ENCODE data around the gene DIS3L2.
"Not testable (repeated sequence)": the region's sequence is repeated elsewhere in the genome, so short reads cannot be mapped to it uniquely, and the experiment has no call there.

Gene DIS3L2

GRCh38 chr2:232009639-232010274 is 48.2 kb downstream of the DIS3L2 start:
- no peak for DNase-seq (ENCODE audit: low read depth)

DNA sequence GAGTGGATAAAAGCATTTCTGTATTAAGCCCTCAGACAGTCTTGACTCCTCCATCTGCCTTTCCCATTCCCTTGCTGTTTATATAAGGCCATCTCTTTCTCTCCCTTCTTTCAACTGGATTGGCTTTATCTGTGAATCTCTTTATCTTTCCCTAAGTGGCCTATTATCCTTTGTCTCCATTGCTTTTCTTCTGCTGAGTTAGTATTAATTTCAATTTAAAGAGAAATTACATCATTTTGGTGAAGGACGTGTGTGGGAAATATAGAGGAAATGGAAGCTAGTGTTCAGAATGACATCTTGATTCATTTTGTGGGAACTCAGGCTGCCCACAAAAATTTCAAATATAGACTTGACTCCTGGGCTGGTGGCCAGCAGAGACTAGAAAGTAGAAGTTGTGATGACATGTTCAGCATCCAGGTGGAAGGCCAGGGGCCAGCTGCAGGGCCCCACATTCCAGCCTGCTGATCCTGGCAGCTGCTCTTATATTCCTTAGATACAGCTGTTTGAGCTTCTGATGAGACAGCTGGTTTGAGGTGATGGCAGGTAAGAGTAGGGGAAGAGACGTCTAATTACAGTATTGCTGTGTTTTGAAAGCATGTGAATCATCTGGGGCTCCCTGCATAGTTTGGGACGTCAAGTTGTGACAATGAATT is 52.3 kb downstream of the DIS3L2 start:
- no peak for DNase-seq (ENCODE audit: low read depth)

DNA sequence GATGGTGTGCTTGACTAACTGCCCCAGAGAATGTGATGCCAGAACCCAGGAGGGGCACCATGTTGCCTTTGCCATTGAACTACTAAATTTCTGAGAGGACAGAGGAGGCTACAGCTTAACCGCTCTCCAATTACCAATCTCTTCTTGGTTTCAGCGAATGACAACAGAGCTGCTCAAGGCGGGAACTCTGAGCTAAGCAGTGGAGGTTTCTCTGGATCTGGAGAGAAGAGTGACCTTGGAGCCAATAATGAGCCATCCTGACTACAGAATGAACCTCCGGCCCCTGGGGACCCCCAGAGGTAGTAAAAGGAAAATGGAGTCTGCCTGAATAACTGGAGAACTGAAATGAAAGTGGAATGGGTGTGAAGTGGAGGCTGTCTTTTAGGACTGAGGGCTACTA is 53.2 kb downstream of the DIS3L2 start:
- no peak for DNase-seq (ENCODE audit: low read depth)

DNA sequence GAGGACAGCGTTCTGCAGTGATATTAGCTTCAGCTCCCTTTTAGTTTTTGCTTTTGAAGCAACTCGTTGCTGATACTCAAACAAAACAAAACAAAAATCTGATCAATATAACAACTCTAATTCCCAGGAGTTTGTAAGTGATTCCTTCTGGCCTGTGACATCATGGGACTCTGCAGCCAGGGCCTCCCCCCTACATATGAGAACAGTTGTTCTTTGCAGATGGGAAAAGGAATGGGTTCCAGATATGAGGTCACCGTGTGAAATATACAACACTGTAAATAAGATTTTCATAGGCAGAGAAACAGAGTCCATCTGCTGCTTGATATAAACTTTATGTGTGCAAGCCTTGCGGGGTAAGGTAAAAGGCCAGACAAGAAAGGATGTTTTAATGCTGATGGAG is 56.7 kb downstream of the DIS3L2 start:
- DNase-seq (ENCODE audit: low read depth): no peak

DNA sequence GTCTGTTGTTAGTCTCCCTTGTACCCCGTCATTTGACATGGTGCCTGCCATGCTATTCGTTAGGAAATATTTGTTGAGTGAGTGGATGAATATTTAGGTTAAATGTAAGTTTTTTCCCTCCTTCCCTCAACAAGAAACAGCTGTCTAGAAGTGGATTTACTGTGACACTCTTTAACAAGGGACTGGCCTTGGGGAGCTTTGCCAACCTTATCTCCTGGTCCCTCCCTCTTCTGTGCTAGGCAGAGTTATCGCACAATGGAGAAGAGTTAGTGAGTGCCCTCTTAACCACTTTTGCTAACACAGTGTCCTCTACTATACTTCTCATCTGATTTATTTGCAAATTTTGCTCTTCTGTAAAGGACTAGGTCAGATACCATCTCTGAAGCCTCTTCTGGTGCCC is 61.2 kb downstream of the DIS3L2 start:
- DNase-seq (ENCODE audit: low read depth): no peak

DNA sequence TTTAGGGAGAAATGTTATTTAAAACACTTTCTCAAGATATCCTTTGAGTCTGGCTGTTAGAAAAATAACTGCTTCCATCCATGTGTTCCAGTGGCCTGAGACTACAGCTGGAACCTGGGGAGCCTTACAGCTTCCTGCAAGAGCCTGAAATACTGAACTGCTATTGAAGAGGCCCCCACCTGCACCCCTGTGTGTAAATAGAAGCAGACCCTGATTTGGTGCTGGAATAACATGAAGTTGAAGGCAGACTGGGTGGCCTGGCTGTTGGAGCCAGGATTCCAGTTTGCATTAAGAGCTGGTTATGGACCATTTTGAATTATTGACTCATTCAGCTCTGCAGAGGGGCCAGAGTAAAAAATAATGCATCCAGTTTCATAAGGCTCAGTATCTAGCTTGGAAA is 61.9 kb downstream of the DIS3L2 start:
- DNase-seq (ENCODE audit: low read depth): no peak

- no peak for DNase-seq (ENCODE audit: low read depth)
These were observed 62.9 kb downstream of the DIS3L2 start for GRCh38 chr2:232024457-232024856.

DNA sequence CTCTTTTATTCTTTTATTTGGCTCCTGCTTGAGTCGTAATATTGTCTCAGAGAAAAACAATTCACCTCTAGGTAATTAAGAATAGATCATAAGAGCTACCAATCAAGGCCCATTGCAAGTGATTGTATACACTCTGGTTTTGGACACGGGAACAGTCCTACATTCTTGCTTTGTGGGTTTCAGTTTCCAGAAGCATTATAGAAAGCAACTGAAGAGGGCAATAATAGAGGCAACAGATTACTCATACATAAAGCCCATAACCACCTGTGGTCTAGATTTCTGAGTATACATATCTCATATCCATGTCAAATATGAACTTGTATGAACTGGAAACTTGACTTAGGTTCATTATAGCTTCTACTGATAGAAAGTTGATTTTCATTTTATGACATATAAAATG is 65.4 kb downstream of the DIS3L2 start:
- DNase-seq (ENCODE audit: low read depth): no peak

GRCh38 chr2:232027530-232027929 is 66.0 kb downstream of the DIS3L2 start:
- DNase-seq (ENCODE audit: low read depth): no peak

DNA sequence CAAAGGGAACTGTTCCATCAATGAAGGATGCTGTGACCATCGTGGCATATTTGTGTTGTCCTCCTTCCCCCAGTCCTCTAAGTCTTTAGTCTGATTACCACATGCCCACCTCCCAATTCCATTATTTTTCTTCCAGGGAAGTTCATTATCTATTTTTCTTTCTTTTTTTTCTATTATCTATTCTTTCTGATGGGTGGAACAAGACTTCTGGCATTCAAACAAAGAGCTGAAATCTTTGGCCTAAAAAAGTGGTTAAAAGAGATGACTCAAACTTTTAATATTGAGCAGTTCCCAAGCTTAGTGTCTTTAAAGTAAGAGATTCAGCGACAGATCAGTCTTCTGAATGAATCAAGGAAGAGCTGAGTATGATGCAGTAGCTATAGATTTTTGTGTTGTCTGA is 66.6 kb downstream of the DIS3L2 start:
- DNase-seq (ENCODE audit: low read depth): no peak

GRCh38 chr2:232028631-232029030 is 67.1 kb downstream of the DIS3L2 start:
- no peak for DNase-seq (ENCODE audit: low read depth)

DNA sequence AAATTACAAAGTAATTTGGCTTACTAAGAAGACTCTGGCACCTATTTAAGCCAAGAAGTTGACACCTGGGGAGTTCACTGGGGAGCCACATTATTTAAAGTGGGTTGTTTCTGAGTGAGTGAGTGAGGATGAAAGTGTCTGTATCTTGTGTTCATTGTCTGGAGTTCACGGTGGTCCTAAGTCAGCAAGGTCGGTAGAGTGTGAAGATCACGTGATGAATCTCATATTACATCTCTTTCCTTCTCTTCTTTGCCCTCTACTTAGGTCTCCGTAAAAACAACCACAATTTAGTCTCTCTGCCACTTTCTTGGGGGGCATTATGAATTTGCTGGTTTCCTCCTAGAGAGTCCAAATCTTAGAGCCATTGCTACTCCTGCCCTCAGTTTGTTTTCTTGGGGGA is 67.8 kb downstream of the DIS3L2 start:
- no peak for DNase-seq (ENCODE audit: low read depth)

DNA sequence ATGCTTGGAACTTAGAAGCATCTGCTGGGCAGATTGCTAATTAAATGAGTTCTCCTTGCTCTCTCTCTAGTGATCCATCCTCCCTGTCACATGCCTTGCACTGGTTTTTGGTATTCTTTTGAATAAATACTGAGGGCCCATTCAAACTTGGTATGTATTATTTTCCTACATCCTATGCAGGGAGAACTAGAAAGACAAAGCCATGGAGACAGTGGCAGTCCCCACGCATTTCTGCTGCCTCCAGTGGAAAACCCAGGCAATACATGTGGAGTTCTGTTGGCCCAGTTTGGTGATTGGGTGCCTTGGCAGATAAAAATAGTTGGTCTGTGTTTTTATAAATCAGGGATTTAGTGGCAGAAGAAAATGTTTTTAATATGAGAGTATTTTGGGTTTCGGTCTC is 68.7 kb downstream of the DIS3L2 start:
- no peak for DNase-seq (ENCODE audit: low read depth)

- not testable (repeated sequence) for DNase-seq (ENCODE audit: low read depth)
These were observed 73.8 kb downstream of the DIS3L2 start for GRCh38 chr2:232035292-232035691.

DNA sequence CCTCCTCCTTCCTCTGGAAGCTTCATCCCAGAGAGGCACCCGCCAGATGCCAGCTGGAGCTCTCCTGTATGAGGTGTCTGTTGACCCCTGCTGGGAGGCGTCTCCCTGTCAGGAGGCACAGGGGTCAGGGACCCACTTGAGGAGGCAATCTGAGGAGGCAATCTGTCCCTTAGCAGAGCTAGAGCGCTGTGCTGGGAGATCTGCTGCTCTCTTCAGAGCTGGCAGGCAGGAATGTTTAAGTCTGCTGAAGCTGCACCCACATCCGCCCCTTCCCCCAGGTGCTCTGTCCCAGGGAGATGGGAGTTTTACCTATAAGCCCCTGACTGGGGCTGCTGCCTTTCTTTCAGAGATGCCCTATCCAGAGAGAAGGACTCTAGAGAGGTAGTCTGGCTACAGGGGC is 75.4 kb downstream of the DIS3L2 start:
- not testable (repeated sequence) for DNase-seq (ENCODE audit: low read depth)

- DNase-seq (ENCODE audit: low read depth): no peak
These were observed 76.9 kb downstream of the DIS3L2 start for GRCh38 chr2:232038251-232038880.

GRCh38 chr2:232038881-232039485 is 77.5 kb downstream of the DIS3L2 start:
- no peak for DNase-seq (ENCODE audit: low read depth)

DNA sequence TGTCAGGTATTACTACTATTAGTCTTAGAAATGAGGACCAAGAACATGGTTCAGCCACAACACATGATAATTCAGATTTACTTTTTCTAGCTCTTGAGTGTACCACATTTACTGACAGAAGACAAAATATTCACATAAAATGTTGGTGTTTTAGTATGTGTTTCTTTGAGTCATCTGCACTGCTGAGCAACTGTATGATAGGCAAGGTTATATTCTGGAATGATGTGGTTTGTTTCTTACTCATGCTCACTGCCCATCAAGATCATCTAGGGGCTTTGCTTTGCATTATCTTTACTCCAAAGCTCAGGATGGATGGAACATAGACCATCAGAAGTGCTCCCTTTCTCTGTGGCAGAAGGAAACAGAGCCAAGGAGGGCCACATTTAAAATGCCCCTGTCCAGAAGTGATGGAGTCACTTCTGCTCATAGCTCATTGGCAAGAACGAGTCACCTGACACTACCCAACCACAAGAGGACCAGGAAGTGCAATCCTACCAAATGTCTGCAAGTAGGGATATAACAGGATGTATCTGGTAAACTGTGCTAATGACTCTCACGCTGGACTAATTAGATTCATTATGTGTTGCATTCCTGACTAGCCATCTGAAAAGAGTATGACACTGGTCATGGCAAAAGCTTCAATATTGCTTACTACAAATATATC is 81.5 kb downstream of the DIS3L2 start:
- no peak for DNase-seq (ENCODE audit: low read depth)

GRCh38 chr2:232043966-232044365 is 82.5 kb downstream of the DIS3L2 start:
- DNase-seq (ENCODE audit: low read depth): no peak

- no peak for DNase-seq (ENCODE audit: low read depth)
These were observed 87.8 kb downstream of the DIS3L2 start for GRCh38 chr2:232049350-232049749.

- DNase-seq (ENCODE audit: low read depth): no peak
These were observed 91.1 kb downstream of the DIS3L2 start for GRCh38 chr2:232052591-232052990.

GRCh38 chr2:232053777-232054176 is 92.3 kb downstream of the DIS3L2 start:
- DNase-seq (ENCODE audit: low read depth): no peak

Measured in activated T-helper 1 cell treated with Interleukin-2 at 50 U/mL for 16 hours (primary cell).